ENCODE results near the gene EEFSEC. TPM values are rescaled to one million over a fixed set of nuclear protein-coding genes. Genes with fewer than 3 reads are reported as not detected.
A peak's percentile ranks its signal among the peaks of the same experiment; 100 is the strongest.

Gene EEFSEC
- total and polyA plus RNA-seq, 2 of the 4 experiments (the other 2 are of a cell fraction): 4.5 to 9.3 TPM

- H4K20me1 ChIP-seq (ENCODE audit: insufficient read depth, low read length): no peaks in the 10 kb centered on the region
- H3K4me2 ChIP-seq (ENCODE audit: low read depth, low read length): no peak overlapping the region
- H2AK5ac ChIP-seq (ENCODE audit: low read depth, low read length): no peak overlapping the region
- no peak overlapping the region for H2BK5ac ChIP-seq (ENCODE audit: low read depth, low read length, poor library complexity, severe bottlenecking)
- peaks cover 0 to 3% of the 10 kb centered on the region in 2 experiments; a peak in 1 of 4 replicates for H3K79me1 ChIP-seq (ENCODE audit: low read depth in 1 of 2, low read length in 2 of 2)
- intact Hi-C loops (cut with micrococcal nuclease) (no loop called here), dilution Hi-C loops (cut with HindIII; ENCODE audit: low sequenced_read_pairs, unreplicated experiment) (no loop called here), in situ Hi-C loops (cut with MboI; ENCODE audit: low sequenced_read_pairs) (no loop called here)
- no peak overlapping the region for H2BK20ac ChIP-seq (ENCODE audit: low read depth, low read length)
- ChIA-PET CTCF (no interaction called here), POLR2A (ENCODE audit: unreplicated experiment) (no interaction called here)
- ATAC-seq (ENCODE audit: low read depth) (no peak), DNase-seq (no peak)
- no peak overlapping the region for H2BK15ac ChIP-seq (ENCODE audit: low read depth, low read length)
- no peaks in the 10 kb centered on the region; the same call in 1 of the 2 replicates for H3K27me3 ChIP-seq (ENCODE audit: control insufficient read depth, insufficient read depth, low read length)
- H3K9ac ChIP-seq (ENCODE audit: low read depth, low read length): no peak overlapping the region
- H3K23ac ChIP-seq (ENCODE audit: low read depth, low read length): no peak overlapping the region
- peaks cover 9% of the 10 kb centered on the region for H3K9me1 ChIP-seq (ENCODE audit: insufficient read depth, low read length)
- H2BK120ac ChIP-seq (ENCODE audit: low read depth, low read length): no peak overlapping the region
- no peaks in the 10 kb centered on the region for H3K9me3 ChIP-seq (ENCODE audit: control insufficient read depth, insufficient read depth, low read length)
- WGBS, 2 experiments (ENCODE audit: extremely low coverage in 2 of 2, insufficient read length in 1 of 2): 94% methylated on average over 7 of the region's 12 CpGs; no CpG with 5 or more reads in 1 of the 2 experiments
- peak overlapping the region; percentile 47 for H2AK9ac ChIP-seq (replicated peaks; ENCODE audit: low read depth, low read length, poor library complexity)
- no peak overlapping the region for H4K8ac ChIP-seq (ENCODE audit: low read depth in 2 of 2, low read length in 2 of 2)
- H3K36me3 ChIP-seq (ENCODE audit: control insufficient read depth, insufficient read depth, low read length): peaks cover 5% of the 10 kb centered on the region
- no peak overlapping the region for H4K5ac ChIP-seq (ENCODE audit: low read depth, low read length)
- H3K14ac ChIP-seq (replicated peaks; ENCODE audit: low read depth, low read length): no peak overlapping the region
- H3K4ac ChIP-seq (ENCODE audit: low read depth, low read length): no peak overlapping the region
- no peak overlapping the region for H3K56ac ChIP-seq (ENCODE audit: extremely low read depth, insufficient read depth, low read length)
- H3K27ac ChIP-seq (ENCODE audit: insufficient read depth, low read length): no peak overlapping the region
- no peak overlapping the region for H3K4me3 ChIP-seq (ENCODE audit: insufficient read depth, low read depth, low read length)
- no peak for TF ChIP-seq ELK1 (IDR thresholded peaks at IDR 0.05; ENCODE audit: borderline replicate concordance, low read depth, low read length)
- no peak for TF ChIP-seq FOS (IDR thresholded peaks at IDR 0.05; ENCODE audit: low read depth, low read length)
- no peak for TF ChIP-seq RCOR1 (IDR thresholded peaks at IDR 0.05; ENCODE audit: insufficient replicate concordance, low read length)
- TF ChIP-seq NFE2L2 (IDR thresholded peaks at IDR 0.05; ENCODE audit: low read depth, low read length): no peak
- no peak for TF ChIP-seq POLR2A (IDR thresholded peaks at IDR 0.05; ENCODE audit: low read depth, low read length)
- TF ChIP-seq MAFK (IDR thresholded peaks at IDR 0.05; ENCODE audit: low read depth, low read length): no peak
- TF ChIP-seq BHLHE40 (IDR thresholded peaks at IDR 0.05; ENCODE audit: low read depth, low read length): no peak
- no peak for TF ChIP-seq CEBPB (IDR thresholded peaks at IDR 0.05; ENCODE audit: low read depth, low read length)
- no peak for TF ChIP-seq USF2 (IDR thresholded peaks at IDR 0.05; ENCODE audit: low read depth, low read length)
- no peak for TF ChIP-seq RFX5 (IDR thresholded peaks at IDR 0.05; ENCODE audit: low read depth, low read length)
- TF ChIP-seq MXI1 (IDR thresholded peaks at IDR 0.05; ENCODE audit: borderline replicate concordance, low read depth, low read length): no peak
- TF ChIP-seq CTCF (conservative IDR thresholded peaks at IDR 0.05; ENCODE audit: low read depth, low read length): no peak
- no peak for TF ChIP-seq SMC3 (IDR thresholded peaks at IDR 0.05; ENCODE audit: low read depth, low read length)
- no peak for TF ChIP-seq CHD1 (IDR thresholded peaks at IDR 0.05; ENCODE audit: low read depth, low read length)
- no peak for TF ChIP-seq MAZ (IDR thresholded peaks at IDR 0.05; ENCODE audit: borderline replicate concordance, low read depth, low read length)
- no peak for TF ChIP-seq RAD21 (IDR thresholded peaks at IDR 0.05; ENCODE audit: low read length)
- peaks cover 8% of the 10 kb centered on the region for H3K4me1 ChIP-seq (ENCODE audit: control insufficient read depth, insufficient read depth, low read length)
- BruUV-seq (replicated peaks): no TSS peak
- no peak overlapping the region for H3K18ac ChIP-seq (ENCODE audit: low read depth, low read length)
- H4K91ac ChIP-seq (ENCODE audit: insufficient read depth, low read depth, low read length): no peak overlapping the region
- H2AFZ ChIP-seq (replicated peaks; ENCODE audit: low read length, poor library complexity): peak overlapping the region; percentile 18
These were observed 188.5 kb downstream of the EEFSEC start for GRCh38 chr3:128341659-128342395.
